ENCODE measurements around the gene MYO9A. TPM values are rescaled to one million over a fixed set of nuclear protein-coding genes. Genes with fewer than 3 reads are reported as not detected.

MYO9A gene
- total RNA-seq, 1 experiment from 2014 or later, result 21.1 TPM

DNA sequence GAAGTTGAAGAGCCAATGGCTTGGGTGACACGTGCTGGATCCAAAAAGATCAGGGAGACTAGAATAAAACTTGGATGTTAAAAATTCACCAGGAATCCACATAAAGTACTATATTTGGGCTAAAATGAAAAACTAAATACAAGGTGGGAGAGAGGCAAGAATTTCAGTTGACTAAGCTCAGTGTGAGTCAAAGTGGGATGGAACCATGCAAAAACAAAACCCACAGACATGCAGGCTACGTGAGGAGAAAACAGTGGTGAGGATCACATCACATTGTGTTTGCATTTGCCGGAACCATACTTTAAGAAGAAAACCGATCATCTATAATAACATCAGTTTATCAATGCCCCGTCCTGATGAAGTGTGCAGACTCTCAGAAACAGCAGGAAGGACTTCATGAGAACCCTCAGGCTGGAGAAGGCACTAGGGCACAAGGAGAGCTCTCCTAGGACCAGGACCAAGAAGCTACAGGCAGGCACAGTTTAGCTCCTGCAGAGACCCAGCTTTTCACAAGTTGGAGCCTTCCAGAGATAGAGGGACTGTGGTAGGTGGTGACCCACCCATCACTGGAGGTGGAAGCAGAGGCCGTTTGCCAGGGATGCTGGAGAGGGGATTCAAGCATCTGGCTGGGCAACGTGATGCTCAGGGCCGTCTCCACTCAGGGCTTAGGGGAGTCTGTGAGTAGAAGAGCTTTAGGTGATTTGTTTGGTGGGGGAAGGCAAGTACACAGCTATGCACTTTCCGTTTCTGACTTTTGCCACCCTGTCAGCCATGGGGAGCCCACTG, 336.6 kb downstream of the MYO9A start:
- in situ Hi-C loops (cut with HindIII; ENCODE audit: low sequenced_read_pairs), result no loop called here
- DNase-seq (ENCODE audit: low spot score), result no peak

DNA sequence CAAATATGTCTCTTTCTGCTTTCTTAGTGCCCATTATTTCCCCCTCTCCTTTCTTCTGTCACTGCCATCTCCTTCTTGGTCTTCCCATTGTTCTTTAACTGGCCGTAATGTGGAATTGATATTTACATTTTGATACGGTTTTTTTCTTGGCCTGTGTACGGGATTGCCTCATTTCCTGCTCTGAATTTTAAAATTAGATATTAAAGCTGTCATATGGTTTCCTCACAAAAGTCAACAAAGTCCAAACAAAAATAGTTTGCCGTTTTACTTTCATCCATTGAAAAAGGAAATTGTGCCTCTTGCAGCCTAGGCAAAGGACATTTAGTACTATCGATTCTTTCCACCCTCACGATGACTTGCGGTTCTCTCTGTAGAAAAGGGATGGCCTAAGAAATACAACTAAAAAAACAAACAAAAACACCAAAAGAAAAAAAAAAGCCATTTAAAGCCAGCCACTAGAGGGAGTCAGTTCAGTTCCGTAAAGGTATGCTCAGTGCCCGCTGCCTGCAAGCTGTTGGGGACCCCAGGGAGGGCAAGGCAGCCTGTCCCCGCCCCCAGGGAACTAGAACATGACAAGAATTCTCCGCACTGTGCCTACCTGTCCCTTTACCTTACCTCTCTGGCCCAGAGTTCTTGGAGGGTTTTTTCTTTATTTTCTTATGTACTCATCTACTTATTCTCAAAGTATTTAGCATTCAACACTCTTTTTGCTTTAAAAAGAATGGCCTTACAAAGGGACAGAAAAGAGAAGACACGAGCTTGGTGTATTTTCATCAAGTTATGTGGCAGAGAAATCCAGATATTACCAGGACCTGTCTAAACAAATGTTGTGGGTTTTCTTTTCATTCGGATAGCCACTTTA, 337.6 kb downstream of the MYO9A start:
- in situ Hi-C loops (cut with HindIII; ENCODE audit: low sequenced_read_pairs), result no loop called here
- peak; percentile 57 for DNase-seq (ENCODE audit: low spot score)

DNA sequence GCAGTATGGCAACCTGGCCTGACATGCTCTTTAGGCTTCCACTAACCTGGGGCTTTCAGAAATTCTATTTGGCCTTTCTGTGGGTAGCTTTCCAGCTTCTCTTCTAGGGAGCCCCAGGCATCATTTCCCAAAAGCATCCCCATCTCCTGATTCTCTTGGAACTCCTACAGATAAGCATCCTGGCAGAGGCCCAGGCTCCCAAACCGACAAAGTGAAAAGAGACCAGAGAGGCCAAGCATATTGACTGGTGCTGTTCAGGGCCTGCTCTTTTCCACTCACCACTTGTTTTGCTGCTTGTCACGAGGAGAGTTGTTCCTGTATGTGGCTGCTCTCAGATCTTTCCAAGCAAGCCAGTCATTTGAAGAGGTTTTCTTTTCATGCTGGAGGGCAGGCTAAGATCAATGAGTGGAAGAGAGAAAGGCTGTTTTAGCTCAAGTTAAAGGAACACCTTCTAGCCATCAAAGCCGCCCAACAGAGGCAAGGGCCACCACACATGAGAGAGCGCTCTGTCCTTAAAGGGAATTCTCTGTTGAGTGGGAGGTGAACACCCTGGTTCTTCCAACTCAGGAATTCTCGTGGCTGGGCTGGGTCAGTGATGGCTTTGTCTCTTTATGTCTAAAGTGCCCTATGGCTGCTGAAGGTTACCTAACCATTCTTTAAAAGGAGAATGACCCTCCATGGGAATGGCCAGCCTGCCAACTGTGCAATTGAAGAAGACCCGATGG, 338.7 kb downstream of the MYO9A start:
- in situ Hi-C loops (cut with HindIII; ENCODE audit: low sequenced_read_pairs), result no loop called here
- no peak for DNase-seq (ENCODE audit: low spot score)

DNA sequence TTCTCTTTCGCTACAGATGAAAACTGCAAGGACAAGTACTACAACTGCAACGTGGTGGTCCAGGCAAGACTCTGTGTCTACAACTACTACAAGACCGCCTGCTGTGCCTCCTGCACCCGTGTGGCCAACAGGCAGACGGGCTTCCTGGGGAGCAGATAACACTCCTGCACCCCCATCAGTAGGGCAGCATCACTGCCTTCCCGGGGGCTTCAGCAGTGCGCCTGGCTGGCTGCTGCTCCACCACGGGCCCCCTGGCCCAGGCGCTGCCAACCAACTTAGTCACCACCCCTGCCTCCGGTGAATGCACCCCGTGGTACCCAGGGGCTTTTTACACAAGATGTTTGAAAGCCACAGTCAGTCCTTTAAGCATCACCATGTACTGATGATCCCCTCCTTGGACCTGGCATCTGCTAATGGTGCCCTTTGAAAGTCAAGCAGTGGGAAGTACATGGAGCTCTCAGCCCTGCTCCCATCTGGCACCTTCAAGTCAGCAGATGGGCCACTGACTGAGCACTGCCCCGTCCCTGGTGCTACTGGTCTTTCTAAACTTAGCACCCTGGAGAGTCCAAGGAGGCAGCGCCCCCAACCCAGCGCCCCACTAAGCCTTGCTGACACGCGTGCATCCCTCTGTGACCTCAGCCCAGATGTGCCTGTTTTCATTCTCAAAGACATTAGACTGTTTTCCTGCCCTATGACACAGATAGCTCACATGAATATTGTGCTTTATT, 340.6 kb downstream of the MYO9A start:
- DNase-seq (ENCODE audit: low spot score), result peak; percentile 41
- in situ Hi-C loops (cut with HindIII; ENCODE audit: low sequenced_read_pairs), result no loop called here

DNA sequence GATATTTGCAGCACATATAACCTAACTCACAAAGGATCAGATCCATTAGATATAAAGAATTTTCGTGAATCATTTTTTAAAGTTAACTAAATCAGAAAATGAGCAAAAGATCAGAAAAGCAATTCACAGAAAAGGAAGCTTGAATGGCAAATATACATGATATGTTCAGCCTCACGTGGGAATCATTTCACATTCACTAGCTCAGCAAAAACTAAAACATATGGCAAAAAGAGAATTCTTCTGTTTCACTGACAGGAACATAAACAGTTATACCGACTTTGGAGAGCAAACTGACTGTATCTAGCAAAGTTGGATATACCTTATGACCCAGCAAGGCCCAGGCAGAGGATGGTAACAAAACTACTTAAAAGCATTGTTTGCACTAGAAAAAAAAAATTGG, 341.6 kb downstream of the MYO9A start:
- no peak for DNase-seq (ENCODE audit: low spot score)
- in situ Hi-C loops (cut with HindIII; ENCODE audit: low sequenced_read_pairs), result no loop called here

DNA sequence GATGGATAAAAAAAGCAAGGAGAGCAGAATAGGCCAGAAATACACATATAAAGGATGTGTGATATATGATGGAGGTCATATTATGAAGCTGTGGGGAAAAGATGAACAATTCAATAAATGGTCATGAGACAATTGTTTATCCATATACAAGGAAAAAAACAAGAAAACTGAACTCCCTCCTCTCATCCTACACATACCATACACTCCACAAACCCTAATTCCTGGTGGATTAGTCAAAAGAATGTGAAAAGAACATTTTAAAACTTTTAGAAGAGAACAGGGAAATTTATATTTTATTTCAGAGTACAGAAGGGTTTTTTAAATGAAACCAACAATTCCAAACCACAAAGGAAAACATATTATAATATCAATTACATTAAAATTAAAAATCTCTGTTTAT, 342.1 kb downstream of the MYO9A start:
- in situ Hi-C loops (cut with HindIII; ENCODE audit: low sequenced_read_pairs), result no loop called here
- DNase-seq (ENCODE audit: low spot score), result no peak

DNA sequence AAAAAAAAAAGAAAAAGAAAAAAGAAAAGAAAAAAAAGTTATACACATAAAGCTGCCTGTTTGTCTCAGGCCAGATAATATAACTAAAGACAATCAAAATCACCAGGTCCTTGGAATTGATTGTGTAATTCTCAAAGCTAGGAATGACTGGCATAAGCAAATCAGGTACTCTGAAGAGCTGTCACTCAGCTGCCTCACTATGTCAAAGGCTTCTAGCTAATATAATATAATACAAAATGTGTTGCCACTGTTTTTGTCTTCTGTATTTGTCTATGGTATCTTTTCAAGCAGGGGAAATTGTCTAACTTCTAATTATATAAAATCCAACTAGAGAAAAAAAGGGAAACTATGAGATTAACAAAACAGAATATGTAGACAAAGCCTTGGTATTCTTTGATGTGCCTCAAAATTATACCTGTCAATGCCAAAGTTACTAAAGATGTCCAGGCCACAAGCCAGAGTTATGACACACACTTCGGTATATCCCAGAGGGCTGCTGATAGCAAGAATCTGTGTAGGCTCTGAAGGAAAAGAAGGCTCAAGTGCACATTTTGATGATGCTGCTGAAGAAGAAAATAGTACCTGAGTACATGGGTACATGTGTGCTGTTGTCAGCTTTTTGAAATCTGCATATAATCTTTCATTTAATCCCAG, 344.6 kb downstream of the MYO9A start:
- in situ Hi-C loops (cut with HindIII; ENCODE audit: low sequenced_read_pairs), result no loop called here
- no peak for DNase-seq (ENCODE audit: low spot score)

Other genes starting within 250 kb of the MYO9A start
- gene SENP8, start 253 bp upstream of the MYO9A start, total RNA-seq (2014; rRNA removed; shearing (Covaris generic)), result 1.4 and 4.4 TPM in 2 replicates
- gene GRAMD2A, start 79.6 kb upstream of the MYO9A start, total RNA-seq (2014; rRNA removed; shearing (Covaris generic)), result not detected in 2 replicates
- gene PKM, start 113.0 kb upstream of the MYO9A start, total RNA-seq (2014; rRNA removed; shearing (Covaris generic)), result 1,858 and 2,103 TPM in 2 replicates
- gene PARP6, start 154.4 kb upstream of the MYO9A start, total RNA-seq (2014; rRNA removed; shearing (Covaris generic)), result 14.6 and 30.4 TPM in 2 replicates
- gene CELF6, start 202.0 kb upstream of the MYO9A start, total RNA-seq (2014; rRNA removed; shearing (Covaris generic)), result 0.07 and 0.18 TPM in 2 replicates